Erythroblast (primary cell): ENCODE data around the gene DAPL1.

Experiments
- GATA1 ChIP-seq: IDR thresholded peaks from 2 replicates; pipeline ENCODE4 v1.6.1; 2011; ENCODE audit warnings: low read depth, mild to moderate bottlenecking, control low read depth, low read length, moderate library complexity
- POLR2A ChIP-seq: IDR thresholded peaks from 2 replicates; pipeline ENCODE4 v1.6.1; 2011; ENCODE audit warnings: mild to moderate bottlenecking, low read length

GRCh38 chr2:158805255-158805654 is 10.1 kb downstream of the DAPL1 start:
- TF ChIP-seq POLR2A (no peak), GATA1 (no peak)
